ENCODE results near the gene HIRA. TPM values are rescaled to one million over a fixed set of nuclear protein-coding genes. Genes with fewer than 3 reads are reported as not detected.

HIRA gene
- total RNA-seq, 1 donor from 2014 or later = 27.9 TPM

DNA sequence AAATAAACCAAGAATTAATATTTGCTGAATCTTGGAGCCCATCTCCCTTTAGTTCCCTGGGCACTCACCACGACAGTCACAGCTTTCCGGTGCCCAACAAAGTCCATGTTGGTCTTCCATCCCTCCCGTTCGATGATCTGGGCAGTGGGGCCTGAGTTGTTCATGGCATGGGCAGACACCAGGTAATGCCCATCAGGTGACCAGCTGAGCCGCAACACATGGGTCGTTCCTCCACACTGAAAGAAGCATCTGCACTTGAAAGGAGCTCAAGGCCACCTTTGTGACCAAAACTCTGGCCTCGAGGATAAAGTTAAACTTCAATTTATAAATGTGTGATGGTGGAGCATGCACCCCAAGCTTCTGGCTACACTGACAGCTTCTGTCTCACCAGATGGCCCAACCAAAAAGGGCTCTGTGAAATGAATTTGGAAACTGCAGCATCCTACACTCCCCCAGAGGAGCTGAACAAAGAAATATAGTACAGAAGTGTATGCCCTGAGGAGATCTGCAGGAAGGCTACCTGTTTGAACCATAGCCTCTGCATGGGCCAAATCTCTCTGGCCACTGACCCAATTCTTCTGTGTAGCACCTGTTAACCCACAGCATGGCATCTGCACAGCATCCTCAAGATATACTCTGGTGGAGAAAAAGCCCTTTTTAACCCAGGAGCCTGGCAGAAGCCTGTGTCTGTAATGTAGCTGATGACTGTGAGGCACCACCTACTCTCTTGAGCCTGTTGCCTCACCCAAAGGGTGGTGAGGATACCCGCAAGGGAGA lies 37.1 kb downstream of the HIRA start:
- DNase-seq (no peak), ATAC-seq (no peak)
- Histone ChIP-seq H3K9me3 (no peaks in the 10 kb centered on the region), H3K27me3 (ENCODE audit: low read depth) (no peaks in the 10 kb centered on the region), H3K4me1 (no peaks in the 10 kb centered on the region), H3K4me3 (no peak overlapping the region), H3K36me3 (peaks cover 100% of the 10 kb centered on the region), H3K27ac (no peak overlapping the region)
- no peak for TF ChIP-seq CTCF (IDR thresholded peaks at IDR 0.05)
- intact Hi-C loops (cut with DNase I) = no loop called here

DNA sequence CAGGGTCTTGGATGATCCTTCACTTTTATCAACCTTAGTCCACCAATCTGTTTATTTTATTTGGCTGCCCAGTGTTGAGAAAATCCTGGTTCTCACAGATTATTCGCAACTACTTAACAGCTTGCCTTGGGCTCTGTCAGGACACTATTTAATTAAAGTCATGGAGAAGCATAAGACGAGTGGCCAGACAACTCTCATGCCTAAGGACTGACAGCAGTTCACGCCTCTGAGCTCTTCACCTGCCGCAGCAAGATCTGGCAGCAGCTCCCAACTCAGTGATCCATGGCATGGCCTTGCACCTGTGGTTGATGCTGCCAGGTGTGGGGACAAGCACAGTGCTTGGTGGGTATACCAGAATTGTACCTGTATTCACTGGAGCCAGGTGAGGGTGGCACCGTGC lies 37.8 kb downstream of the HIRA start:
- intact Hi-C loops (cut with DNase I) = no loop called here
- TF ChIP-seq CTCF (IDR thresholded peaks at IDR 0.05) = no peak
- Histone ChIP-seq H3K9me3 (no peaks in the 10 kb centered on the region), H3K36me3 (peaks cover 100% of the 10 kb centered on the region), H3K27me3 (ENCODE audit: low read depth) (no peaks in the 10 kb centered on the region), H3K4me3 (no peak overlapping the region), H3K4me1 (no peaks in the 10 kb centered on the region), H3K27ac (no peak overlapping the region)
- DNase-seq = no peak
- ATAC-seq = no peak

DNA sequence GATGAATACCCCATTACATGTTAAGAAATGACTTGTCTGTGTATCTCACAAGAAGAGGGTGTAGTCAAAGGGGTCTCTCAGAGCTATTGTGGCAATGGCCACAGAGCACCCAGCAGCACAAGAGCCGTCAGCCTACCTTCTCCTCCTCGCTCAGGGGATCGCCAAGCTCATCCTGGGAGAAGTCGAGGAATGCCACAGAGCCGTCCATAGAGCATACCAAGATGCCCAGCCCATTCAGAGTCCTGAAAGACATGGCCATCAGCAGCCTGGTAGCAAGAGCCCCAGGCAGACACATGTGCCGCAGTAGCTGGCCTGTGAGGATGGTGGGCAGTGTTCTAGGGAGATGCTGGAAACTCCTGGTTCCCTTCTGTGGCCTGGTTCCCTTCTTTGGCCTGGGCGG lies 44.0 kb downstream of the HIRA start:
- no peaks in the 10 kb centered on the region for H3K9me3 ChIP-seq
- no peak for TF ChIP-seq CTCF (IDR thresholded peaks at IDR 0.05)
- no peak for ATAC-seq
- H3K36me3 ChIP-seq = peaks cover 100% of the 10 kb centered on the region
- intact Hi-C loops (cut with DNase I) = no loop called here
- H3K27me3 ChIP-seq (ENCODE audit: low read depth) = no peaks in the 10 kb centered on the region
- no peak overlapping the region for H3K4me3 ChIP-seq
- DNase-seq = no peak
- H3K4me1 ChIP-seq = no peaks in the 10 kb centered on the region
- no peak overlapping the region for H3K27ac ChIP-seq

GRCh38 chr22:19387038-19387437 lies 44.5 kb downstream of the HIRA start:
- no peak overlapping the region for H3K27ac ChIP-seq
- H3K9me3 ChIP-seq = no peaks in the 10 kb centered on the region
- no peaks in the 10 kb centered on the region for H3K27me3 ChIP-seq (ENCODE audit: low read depth)
- TF ChIP-seq CTCF (IDR thresholded peaks at IDR 0.05) = no peak
- DNase-seq (no peak), ATAC-seq (no peak)
- intact Hi-C loops (cut with DNase I) = no loop called here
- no peaks in the 10 kb centered on the region for H3K4me1 ChIP-seq
- H3K36me3 ChIP-seq = peaks cover 100% of the 10 kb centered on the region
- H3K4me3 ChIP-seq = no peak overlapping the region

DNA sequence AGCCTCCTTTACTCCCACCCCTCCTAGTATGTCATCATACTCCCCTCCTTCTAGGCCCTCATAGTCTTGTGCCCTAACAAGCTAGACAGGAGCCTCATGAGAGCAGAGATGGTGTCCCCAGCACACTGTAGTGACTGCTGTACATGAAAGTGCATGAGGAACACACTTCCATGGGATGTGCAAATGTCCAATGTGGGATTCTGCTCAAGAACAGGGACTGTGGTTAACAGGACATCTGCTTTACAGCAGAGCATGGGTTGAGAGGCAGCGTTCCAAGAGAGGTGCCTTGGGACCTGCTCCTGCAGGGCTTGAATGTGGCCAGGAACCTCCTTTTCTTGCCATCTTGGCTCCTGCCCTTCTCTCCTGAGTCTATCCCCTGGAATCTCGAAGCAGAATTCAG lies 45.3 kb downstream of the HIRA start:
- Histone ChIP-seq H3K36me3 (peaks cover 100% of the 10 kb centered on the region), H3K4me1 (no peaks in the 10 kb centered on the region), H3K4me3 (no peak overlapping the region), H3K27me3 (ENCODE audit: low read depth) (no peaks in the 10 kb centered on the region), H3K27ac (no peak overlapping the region), H3K9me3 (no peaks in the 10 kb centered on the region)
- intact Hi-C loops (cut with DNase I) = no loop called here
- TF ChIP-seq CTCF (IDR thresholded peaks at IDR 0.05) = no peak
- ATAC-seq (peak in 1 of 2 donors; percentile 17), DNase-seq (no peak)

Data from lower lobe of right lung (tissue), 2 donors.